DOHH2 (cell line): ENCODE measurements around the gene KRTAP5-5.

Source experiments
- H3F3A ChIP-seq: fragments of 200-600 bp; sonication (generic), shearing (Covaris generic); 2 replicates; pipeline ENCODE4 v1.6.0; 2016; ENCODE audit warnings: antibody characterized with exemption, mild to moderate bottlenecking; ENCODE audit not compliant: control insufficient read depth, insufficient read depth
- H3K27ac ChIP-seq: fragments of 200-600 bp; sonication (generic); 2 replicates; pipeline ENCODE4 v1.5.1; 2014; ENCODE audit warnings: low read depth, mild to moderate bottlenecking, low read length, moderate library complexity
- H3K27me3 ChIP-seq: fragments of 200-600 bp; sonication (generic); 2 replicates; pipeline ENCODE4 v1.6.1; 2014; ENCODE audit warnings: mild to moderate bottlenecking, low read length, mixed read lengths; ENCODE audit not compliant: control insufficient read depth
- H3K36me3 ChIP-seq: fragments of 200-600 bp; sonication (generic); 2 replicates; pipeline ENCODE4 v1.6.1; 2014; ENCODE audit warnings: mild to moderate bottlenecking, low read length, moderate library complexity, mixed read lengths; ENCODE audit not compliant: control insufficient read depth
- H3K4me1 ChIP-seq: fragments of 200-600 bp; sonication (generic); 2 replicates; pipeline ENCODE4 v1.6.1; 2014; ENCODE audit warnings: mild to moderate bottlenecking, low read length, mixed read lengths; ENCODE audit not compliant: control insufficient read depth
- H3K4me2 ChIP-seq: fragments of 200-600 bp; sonication (generic); 2 replicates; pipeline ENCODE4 v1.6.0; 2014; ENCODE audit warnings: mild to moderate bottlenecking, low read length, moderate library complexity
- H3K4me3 ChIP-seq: fragments of 200-600 bp; sonication (generic); 2 replicates; pipeline ENCODE4 v1.5.1; 2014; ENCODE audit warnings: mild to moderate bottlenecking, low read length, mixed read lengths
- H3K79me2 ChIP-seq: fragments of 200-600 bp; sonication (generic); 2 replicates; pipeline ENCODE4 v1.6.1; 2014; ENCODE audit warnings: mild to moderate bottlenecking, low read length, mixed read lengths; ENCODE audit not compliant: control insufficient read depth
- H3K9me2 ChIP-seq: fragments of 200-600 bp; sonication (generic); replicated peaks from 2 replicates; pipeline ENCODE4 v1.6.1; 2014; ENCODE audit warnings: mild to moderate bottlenecking, low read length, mixed read lengths; ENCODE audit not compliant: control insufficient read depth
- H3K9me3 ChIP-seq: fragments of 200-600 bp; sonication (generic); 2 replicates; pipeline ENCODE4 v1.6.1; 2014; ENCODE audit warnings: antibody characterized with exemption, low read length, mixed read lengths; ENCODE audit not compliant: control insufficient read depth, insufficient read depth
- H4K20me1 ChIP-seq: fragments of 200-600 bp; sonication (generic); 2 replicates; pipeline ENCODE4 v1.6.0; 2014; ENCODE audit warnings: low read depth, mild to moderate bottlenecking, antibody characterized with exemption, low read length, moderate library complexity; ENCODE audit not compliant: control insufficient read depth, insufficient read depth
- EZH2phosphoT487 ChIP-seq: fragments of 200-600 bp; sonication (generic); IDR thresholded peaks from 2 replicates; pipeline ENCODE4 v1.6.1; 2017; ENCODE audit warnings: borderline replicate concordance, mild to moderate bottlenecking, antibody characterized with exemption, low read length, moderate library complexity, mixed read lengths
- TF ChIP-seq, protein P1 (sequence below): fragments of 200-600 bp; sonication (generic); IDR thresholded peaks from one replicate; pipeline ENCODE4 v1.5.1; 2014; ENCODE audit warnings: antibody characterized with exemption, mild to moderate bottlenecking, low read depth, low read length; ENCODE audit not compliant: poor library complexity, severe bottlenecking

KRTAP5-5 gene

DNA sequence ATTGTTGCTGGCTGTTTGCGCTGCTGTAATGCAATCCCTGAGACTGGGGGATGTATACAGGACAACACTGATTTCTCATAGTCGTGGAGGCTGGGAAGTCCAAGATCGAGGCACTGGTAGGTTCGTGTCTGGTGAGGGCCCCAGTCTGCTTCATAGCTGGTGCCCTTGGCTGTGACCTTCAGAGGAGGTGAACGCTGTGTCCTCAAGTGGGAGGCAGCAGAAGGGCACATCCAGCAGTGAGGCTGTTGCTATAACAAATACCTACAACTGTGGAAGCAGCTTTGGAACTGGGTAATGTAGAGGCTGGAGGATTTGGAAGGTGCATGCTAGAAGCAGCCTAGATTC, 21.3 kb downstream of the KRTAP5-5 start:
- Histone ChIP-seq H3K4me1 (no peaks in the 10 kb centered on the region), H3K4me2 (no peak overlapping the region), H3K27me3 (peaks cover 4% of the 10 kb centered on the region; the same call in 1 of the 2 replicates), H3K27ac (no peak overlapping the region), H3F3A (no peaks in the 10 kb centered on the region), H3K4me3 (no peak overlapping the region), H3K79me2 (no peaks in the 10 kb centered on the region), H3K9me2 (no peaks in the 10 kb centered on the region), H4K20me1 (no peaks in the 10 kb centered on the region), H3K36me3 (no peaks in the 10 kb centered on the region), H3K9me3 (no peaks in the 10 kb centered on the region)
- no peak for TF ChIP-seq EZH2phosphoT487
- TF ChIP-seq, protein P1, sequence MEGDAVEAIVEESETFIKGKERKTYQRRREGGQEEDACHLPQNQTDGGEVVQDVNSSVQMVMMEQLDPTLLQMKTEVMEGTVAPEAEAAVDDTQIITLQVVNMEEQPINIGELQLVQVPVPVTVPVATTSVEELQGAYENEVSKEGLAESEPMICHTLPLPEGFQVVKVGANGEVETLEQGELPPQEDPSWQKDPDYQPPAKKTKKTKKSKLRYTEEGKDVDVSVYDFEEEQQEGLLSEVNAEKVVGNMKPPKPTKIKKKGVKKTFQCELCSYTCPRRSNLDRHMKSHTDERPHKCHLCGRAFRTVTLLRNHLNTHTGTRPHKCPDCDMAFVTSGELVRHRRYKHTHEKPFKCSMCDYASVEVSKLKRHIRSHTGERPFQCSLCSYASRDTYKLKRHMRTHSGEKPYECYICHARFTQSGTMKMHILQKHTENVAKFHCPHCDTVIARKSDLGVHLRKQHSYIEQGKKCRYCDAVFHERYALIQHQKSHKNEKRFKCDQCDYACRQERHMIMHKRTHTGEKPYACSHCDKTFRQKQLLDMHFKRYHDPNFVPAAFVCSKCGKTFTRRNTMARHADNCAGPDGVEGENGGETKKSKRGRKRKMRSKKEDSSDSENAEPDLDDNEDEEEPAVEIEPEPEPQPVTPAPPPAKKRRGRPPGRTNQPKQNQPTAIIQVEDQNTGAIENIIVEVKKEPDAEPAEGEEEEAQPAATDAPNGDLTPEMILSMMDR: no peak

DNA sequence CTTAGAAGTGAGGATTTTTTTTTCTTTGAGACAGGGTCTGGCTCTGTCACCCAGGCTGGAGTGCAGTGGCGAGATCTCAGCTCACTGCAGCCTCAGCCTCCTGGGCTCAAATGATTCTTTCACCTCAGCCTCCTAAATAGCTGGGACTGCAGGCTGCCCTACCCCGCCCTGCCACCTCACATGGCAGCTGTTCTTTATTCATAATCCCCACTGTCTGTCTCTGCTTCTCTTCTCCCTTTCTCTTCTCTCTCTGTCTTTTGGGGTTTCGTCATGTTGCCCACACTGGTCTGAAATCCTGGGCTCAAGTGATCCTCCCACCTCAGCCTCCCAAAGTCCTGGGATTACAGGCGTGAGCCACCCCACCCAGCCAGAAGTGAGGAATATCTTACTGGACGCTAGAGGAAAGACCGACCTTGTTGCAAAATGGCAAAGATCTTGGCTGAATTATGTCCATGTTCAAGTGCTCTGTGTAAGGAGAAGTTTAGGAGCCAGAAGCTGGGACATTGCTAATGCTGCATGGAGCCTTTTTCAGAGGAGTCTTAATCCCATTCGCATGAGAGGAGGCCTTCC, 21.9 kb downstream of the KRTAP5-5 start:
- Histone ChIP-seq H3K27me3 (peaks cover 4% of the 10 kb centered on the region; the same call in 1 of the 2 replicates), H3K36me3 (no peaks in the 10 kb centered on the region), H3K9me2 (no peaks in the 10 kb centered on the region), H3F3A (no peaks in the 10 kb centered on the region), H3K79me2 (no peaks in the 10 kb centered on the region), H3K27ac (no peak overlapping the region), H4K20me1 (no peaks in the 10 kb centered on the region), H3K4me1 (no peaks in the 10 kb centered on the region), H3K4me2 (no peak overlapping the region), H3K9me3 (no peaks in the 10 kb centered on the region), H3K4me3 (no peak overlapping the region)
- TF ChIP-seq, protein P1: no peak
- TF ChIP-seq EZH2phosphoT487: no peak

DNA sequence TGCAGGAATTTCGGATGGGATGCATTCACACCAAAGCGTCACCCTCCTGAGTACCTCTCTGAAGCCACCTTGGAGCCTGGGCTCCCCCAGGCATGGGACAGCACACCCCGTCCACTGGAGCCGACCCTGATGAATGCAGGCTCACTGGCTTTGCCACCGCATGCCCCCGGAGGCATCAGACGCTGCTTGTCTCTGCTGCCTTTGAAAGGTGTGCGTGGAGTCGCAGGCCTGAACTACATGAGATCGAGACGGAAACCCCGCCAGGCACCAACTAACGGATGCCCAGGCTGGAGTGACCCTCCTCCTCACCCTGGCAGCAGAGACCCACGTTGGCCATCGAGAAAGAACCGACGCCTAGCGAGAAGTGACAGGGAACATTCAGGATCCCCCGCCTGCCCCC, 22.5 kb downstream of the KRTAP5-5 start:
- no peak overlapping the region for H3K4me3 ChIP-seq
- H3K4me1 ChIP-seq: no peaks in the 10 kb centered on the region
- H3K4me2 ChIP-seq: no peak overlapping the region
- no peak overlapping the region for H3K27ac ChIP-seq
- peaks cover 4% of the 10 kb centered on the region; the same call in 1 of the 2 replicates for H3K27me3 ChIP-seq
- TF ChIP-seq, protein P1: no peak
- no peak for TF ChIP-seq EZH2phosphoT487
- H3K36me3 ChIP-seq: no peaks in the 10 kb centered on the region
- H4K20me1 ChIP-seq: no peaks in the 10 kb centered on the region
- no peaks in the 10 kb centered on the region for H3K79me2 ChIP-seq
- H3K9me2 ChIP-seq: no peaks in the 10 kb centered on the region
- no peaks in the 10 kb centered on the region for H3K9me3 ChIP-seq
- H3F3A ChIP-seq: no peaks in the 10 kb centered on the region

DNA sequence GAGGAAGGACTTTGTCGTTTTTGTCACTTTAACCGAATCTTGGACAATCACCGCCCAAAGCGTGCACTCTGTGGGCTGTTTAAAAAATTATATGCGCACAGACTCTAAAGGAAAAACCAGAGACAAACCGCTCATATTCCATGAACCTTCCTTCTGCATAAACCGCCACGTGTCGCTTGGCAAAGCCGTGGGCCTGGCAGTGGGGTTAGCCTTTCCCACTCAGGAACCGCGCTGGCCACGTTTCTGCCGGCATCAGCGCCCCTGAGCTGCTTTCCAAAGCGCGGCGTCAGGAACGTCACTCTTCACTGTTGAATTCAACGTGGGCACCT, 22.8 kb downstream of the KRTAP5-5 start:
- Histone ChIP-seq H4K20me1 (no peaks in the 10 kb centered on the region), H3K4me3 (no peak overlapping the region), H3K36me3 (no peaks in the 10 kb centered on the region), H3K79me2 (no peaks in the 10 kb centered on the region), H3K9me3 (no peaks in the 10 kb centered on the region), H3F3A (no peaks in the 10 kb centered on the region), H3K4me2 (no peak overlapping the region), H3K27ac (no peak overlapping the region), H3K27me3 (peaks cover 4% of the 10 kb centered on the region; the same call in 1 of the 2 replicates), H3K4me1 (no peaks in the 10 kb centered on the region), H3K9me2 (no peaks in the 10 kb centered on the region)
- TF ChIP-seq, protein P1: no peak
- no peak for TF ChIP-seq EZH2phosphoT487
